NCI-H128 (cell line): ENCODE results near the gene GOLGA8S.
"Not testable (repeated sequence)": the region's sequence is repeated elsewhere in the genome, so short reads cannot be mapped to it uniquely, and the experiment has no call there.

Experiments
- DNase-seq: peaks from one replicate; lab custom pipeline; 2025; ENCODE audit not compliant: unreplicated experiment; lab: John Stamatoyannopoulos, UW

The GOLGA8S gene, protein sequence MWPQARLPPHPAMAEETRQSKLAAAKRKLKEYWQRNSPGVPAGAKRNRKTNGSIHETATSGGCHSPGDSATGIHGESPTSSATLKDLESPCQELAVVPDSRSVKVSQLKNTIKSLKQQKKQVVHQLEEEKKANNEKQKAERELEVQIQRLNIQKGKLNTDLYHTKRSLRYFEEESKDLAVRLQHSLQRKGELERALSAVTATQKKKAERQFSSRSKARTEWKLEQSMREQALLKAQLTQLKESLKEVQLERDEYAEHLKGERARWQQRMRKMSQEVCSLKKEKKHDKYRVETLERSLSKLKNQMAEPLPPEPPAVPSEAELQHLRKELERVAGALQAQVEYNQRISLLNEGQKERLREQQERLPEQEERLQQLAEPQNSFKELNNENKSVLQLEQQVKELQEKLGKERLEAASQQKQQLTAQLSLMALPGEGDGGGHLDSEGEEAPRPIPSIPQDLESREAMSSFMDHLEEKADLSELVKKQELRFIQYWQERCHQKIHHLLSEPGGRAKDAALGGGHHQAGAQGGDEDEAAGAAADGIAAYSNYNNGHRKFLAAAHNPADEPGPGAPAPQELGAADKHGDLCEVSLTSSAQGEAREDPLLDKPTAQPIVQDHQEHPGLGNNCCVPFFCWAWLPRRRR

GRCh38 chr15:23354448-23354847, at the start of gene GOLGA8S:
Gene GOLGA8S (plus strand): TSS chr15:23354748. CDS start chr15:23354810, 62 bp downstream.
- DNase-seq, result not testable (repeated sequence)

DNA sequence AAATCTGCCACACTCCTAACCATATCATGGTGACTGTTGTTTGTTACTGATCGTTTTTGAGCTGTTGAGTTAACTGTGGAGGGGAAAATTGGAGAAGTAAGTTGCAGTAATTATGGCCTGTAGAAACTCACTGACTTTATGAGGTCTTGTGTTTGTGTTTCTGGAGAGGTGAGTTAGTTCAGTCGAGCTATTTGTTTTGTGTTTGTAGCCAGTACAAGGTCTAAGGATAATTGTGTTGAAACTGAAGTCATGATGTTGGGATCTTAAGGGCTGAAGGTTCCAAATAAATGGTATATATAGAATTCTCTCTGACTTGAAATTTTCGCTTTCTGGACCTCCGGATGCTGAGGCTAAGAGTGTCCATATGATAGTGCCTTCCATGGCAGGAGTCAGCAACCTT, 49.7 kb upstream of the GOLGA8S start:
- DNase-seq, result not testable (repeated sequence)

GRCh38 chr15:23305921-23306320, 48.6 kb upstream of the GOLGA8S start:
- DNase-seq, result not testable (repeated sequence)

- DNase-seq, result not testable (repeated sequence)
These were observed 43.3 kb upstream of the GOLGA8S start for GRCh38 chr15:23311233-23311632.

- DNase-seq, result not testable (repeated sequence)
These were observed 20.5 kb upstream of the GOLGA8S start, which contains the start of gene GOLGA6L26 for GRCh38 chr15:23334096-23334495. Gene GOLGA6L26 (minus strand): TSS chr15:23334196. CDS start chr15:23334135, 61 bp downstream.

DNA sequence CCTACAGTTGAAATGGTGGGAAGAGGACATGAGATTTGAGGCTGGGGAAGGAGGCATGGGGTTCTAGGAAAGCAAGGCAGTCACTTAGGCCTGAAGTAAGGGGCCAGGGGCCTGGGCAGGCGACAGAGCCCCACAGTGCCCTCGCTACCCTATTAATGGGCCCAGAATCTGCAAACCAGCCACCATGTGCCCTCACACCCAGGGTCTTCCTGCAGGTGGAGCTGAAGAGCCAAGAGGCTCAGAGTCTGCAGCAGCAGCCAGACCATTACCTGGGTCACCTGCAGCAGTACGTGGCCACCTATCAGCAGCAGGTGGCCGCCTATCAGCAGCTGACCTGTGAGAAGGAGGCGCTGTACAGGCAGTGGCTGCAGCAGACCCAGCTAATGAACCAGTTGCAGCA, 8.1 kb downstream of the GOLGA8S start:
- not testable (repeated sequence) for DNase-seq

- DNase-seq, result not testable (repeated sequence)
These were observed 9.7 kb downstream of the GOLGA8S start for GRCh38 chr15:23364261-23364660.

- DNase-seq, result no peak
These were observed 16.0 kb downstream of the GOLGA8S start for GRCh38 chr15:23370578-23370977.

GRCh38 chr15:23371134-23371533, 16.6 kb downstream of the GOLGA8S start:
- not testable (repeated sequence) for DNase-seq

GRCh38 chr15:23371868-23372267, 17.3 kb downstream of the GOLGA8S start:
- DNase-seq, result not testable (repeated sequence)

DNA sequence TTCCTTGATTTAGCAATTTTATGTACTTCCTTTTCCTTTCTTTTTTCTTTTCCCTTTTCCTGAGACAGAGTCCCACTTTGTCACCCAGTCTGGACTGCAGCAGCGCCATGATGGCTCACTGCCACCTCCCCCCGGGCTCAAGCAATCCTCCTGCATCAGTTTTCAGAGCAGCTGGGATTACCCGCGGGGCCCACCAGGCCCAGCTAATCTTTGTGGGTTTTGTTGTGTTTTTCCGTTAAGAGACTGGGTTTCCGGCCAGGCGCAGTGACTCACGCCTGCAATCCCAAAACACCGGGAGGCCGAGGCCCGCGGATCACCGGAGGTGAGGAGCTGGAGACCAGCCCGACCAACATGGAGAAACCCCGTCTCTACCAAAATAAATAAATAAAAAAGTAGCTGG, 17.7 kb downstream of the GOLGA8S start:
- DNase-seq, result no peak

DNA sequence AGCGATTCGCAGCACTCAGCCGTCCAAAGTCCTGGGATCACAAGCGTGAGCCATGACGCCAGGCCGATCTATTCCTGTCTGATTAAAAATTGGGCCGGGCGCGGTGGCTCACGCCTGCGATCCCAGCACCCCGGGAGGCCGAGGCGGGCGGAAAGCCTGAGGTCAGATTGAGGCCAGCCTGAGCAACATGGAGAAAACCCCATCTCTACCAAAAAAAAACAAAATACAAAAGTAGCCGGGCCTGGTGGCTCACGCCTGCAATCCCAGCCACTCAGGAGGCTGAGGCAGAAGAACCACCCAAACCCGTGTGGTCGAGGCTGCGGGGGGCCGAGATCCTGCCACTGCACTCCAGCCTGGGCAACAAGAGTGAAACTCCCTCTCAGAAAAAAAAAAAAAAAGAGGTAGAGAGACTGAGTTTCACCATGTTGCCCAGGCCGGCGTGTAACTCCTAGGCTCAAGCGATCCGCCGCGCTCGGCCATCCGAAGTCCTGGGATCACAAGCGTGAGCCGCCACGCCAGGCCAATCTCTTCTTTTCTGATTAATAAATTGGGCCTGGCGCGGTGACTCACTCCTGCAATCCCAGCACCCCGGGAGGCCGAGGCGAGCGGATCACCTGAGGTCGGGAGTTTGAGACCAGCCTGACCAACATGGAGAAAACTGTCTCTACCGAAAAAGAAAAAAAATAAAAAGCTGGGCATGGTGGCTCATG, 18.5 kb downstream of the GOLGA8S start:
- not testable (repeated sequence) for DNase-seq

DNA sequence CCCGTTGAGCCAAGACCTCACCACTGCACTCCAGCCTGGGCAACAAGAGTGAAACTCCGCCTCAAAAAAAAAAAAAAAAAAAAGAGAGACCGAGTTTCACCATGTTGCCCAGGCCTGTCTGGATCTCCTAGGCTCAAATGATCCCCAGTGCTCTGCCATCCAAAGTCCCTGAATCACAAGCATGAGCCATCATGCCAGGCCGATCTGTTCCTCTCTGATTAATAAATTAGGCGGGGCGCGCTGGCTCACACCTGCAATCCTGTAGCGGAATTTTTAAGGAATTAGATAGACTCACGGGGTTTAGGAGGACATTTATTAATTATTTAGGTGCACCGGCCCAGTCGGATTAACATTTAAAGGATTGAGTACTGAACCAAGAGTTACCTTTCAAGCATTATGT, 19.7 kb downstream of the GOLGA8S start:
- DNase-seq, result not testable (repeated sequence)

DNA sequence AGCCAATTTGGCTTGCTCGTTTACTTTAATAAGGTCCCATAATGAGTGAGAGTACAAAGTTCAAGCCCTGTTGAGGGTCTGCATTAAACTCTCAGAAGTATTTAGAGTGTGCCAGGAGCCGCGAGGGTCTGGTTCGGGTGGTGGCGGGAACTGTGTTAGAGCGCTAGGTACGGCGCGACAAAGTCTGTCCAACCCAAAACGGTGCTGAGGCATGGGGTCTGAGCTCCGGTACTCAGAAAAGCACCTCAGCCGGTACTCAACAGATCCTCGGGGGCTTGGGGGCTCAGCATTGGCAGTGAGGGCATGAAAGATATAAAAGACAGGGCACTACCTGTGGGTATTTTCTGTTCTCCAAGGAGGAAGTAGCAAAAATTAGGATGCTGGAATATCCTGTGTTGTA, 24.4 kb downstream of the GOLGA8S start:
- DNase-seq, result not testable (repeated sequence)

- DNase-seq, result not testable (repeated sequence)
These were observed 26.2 kb downstream of the GOLGA8S start for GRCh38 chr15:23380700-23381099.

DNA sequence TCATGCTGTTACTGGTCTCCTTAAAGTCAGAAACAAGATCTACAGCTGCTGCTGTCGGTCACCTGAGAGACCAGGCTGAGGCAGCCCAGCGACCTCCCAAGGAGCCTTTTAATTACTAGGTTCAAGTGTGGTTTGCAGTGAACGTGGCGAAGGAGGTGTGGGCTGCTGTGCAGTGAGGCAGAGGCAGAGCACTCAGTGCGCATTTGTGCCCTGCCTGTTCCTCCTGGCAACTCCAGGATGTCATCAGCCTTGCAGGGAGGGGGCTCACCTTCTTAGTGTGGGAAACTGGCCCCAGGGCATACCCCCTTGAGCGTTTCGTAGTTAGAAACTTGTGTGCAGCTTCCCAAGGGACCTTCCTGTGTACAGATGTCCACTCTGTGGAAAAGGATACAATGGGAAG, 26.6 kb downstream of the GOLGA8S start:
- DNase-seq, result not testable (repeated sequence)

DNA sequence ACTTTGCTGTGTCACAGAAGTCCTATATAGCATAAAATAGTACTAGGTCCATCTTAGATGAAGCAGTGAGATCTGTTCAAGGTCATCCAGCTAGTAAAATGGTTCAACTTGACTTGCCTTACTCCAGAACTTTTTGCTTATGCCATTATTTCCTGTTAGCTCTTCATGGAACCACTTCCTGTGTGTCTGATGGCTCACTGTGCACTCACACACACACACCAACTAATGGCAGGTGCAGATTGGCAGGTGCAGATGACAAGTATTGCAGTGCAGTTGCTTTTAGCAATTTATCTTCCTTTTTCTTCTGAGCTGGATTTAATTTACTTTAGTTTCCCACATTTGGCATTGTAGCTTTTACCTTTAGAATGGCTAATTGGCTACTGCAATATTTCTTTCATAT, 29.8 kb downstream of the GOLGA8S start:
- no peak for DNase-seq

DNA sequence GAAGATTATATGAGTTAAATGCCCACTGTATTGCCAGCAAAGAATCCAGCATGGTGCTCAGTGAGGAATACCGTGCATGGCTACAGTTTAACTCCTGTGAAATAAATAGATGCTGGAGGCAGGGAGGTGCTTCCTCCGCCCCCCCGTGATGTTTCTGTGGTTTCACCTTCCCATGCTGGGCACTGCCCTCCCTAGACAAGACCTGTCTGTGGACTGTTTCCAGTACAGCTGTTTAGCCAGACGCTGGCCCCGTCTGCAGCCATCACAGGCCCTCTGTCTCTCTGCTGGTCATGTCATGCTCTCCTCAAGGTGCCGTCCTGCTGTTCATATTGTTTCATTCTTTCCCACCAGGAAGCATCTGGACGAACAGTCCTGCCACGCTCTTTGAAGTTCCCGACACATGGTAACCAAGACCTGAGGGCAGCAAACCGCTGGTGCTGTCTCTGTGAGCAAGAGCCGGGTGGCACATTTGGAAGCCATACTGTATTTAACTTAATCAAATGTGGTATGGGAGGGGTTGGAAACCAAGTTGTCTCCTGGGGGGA, 31.4 kb downstream of the GOLGA8S start:
- DNase-seq, result no peak

GRCh38 chr15:23387621-23388190, 33.2 kb downstream of the GOLGA8S start:
- DNase-seq, result no peak

DNA sequence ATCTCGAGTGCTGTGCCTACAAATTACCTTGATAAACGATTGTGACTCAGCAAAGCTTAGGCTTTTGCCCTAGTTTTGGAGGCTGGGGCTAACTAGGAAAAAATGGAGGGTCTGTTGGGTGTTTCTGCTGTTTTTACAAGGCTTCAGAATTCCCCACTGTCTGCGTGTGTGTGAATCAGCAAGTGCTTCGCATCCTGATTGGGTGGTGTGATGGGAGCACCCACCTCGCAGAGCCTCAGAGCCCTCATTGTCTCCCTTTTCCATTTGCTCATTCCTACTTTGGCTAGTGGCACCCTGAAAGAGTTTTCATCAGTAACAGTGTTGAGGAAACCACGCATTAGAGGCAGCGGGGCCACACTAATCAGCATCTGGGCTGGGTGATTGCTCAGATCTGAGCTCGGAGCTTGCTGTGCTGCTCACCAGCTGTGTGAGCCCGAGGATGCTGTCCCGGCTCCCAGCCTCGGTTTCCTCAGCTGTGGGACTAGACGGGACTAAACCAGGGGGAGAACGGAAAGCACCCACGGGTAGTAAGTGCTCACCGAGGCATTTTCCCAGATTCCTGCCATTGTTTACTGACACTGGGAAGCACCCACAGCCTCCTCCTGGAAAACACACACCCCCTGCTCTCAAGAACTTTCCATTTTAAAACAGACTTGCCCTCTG, 40.6 kb downstream of the GOLGA8S start:
- no peak for DNase-seq
